WTC11 (cell line): Measurements from ENCODE around the gene JADE3. TPM values are rescaled to one million over a fixed set of nuclear protein-coding genes. Genes with fewer than 3 reads are reported as not detected.

ENCODE experiments used
- ATAC-seq: fragments of 200-7000 bp; cut with Tn5 transposase; 2 replicates; pipeline ENCODE4 v1.10.0; 2021; ENCODE audit warnings: mild to moderate bottlenecking, moderate library complexity
- CTCF ChIA-PET: fragments of 300-600 bp; sonication (Branson Sonifier 250); formaldehyde crosslinking; loops from one replicate; lab custom pipeline; 2021; ENCODE audit warnings: antibody characterized with exemption; lab: Charles Lee
- POLR2A ChIA-PET: fragments of 350-600 bp; sonication (Branson Sonifier 250); formaldehyde crosslinking; loops from one replicate; lab custom pipeline; 2021; ENCODE audit warnings: antibody characterized with exemption; lab: Charles Lee
- DNase-seq: peaks from one replicate; pipeline ENCODE4 v3.0.0; 2021; ENCODE audit warnings: low spot score
- H3K27ac Mint-ChIP-seq: 2 replicates; pipeline ENCODE4 v1.8.0; 2021; ENCODE audit warnings: mixed read lengths
- H3K27me3 Mint-ChIP-seq: 2 replicates; pipeline ENCODE4 v1.8.0; 2021; ENCODE audit warnings: low read depth, mild to moderate bottlenecking, moderate library complexity, mixed read lengths
- H3K36me3 Mint-ChIP-seq: 2 replicates; pipeline ENCODE4 v1.8.0; 2021; ENCODE audit warnings: mixed read lengths
- H3K4me1 Mint-ChIP-seq: 2 replicates; pipeline ENCODE4 v1.8.0; 2022; ENCODE audit warnings: mixed read lengths
- H3K4me3 Mint-ChIP-seq: 2 replicates; pipeline ENCODE4 v1.8.0; 2021; ENCODE audit warnings: mild to moderate bottlenecking, moderate library complexity, mixed read lengths
- H3K9me3 Mint-ChIP-seq: 2 replicates; pipeline ENCODE4 v1.8.0; 2021; ENCODE audit warnings: mixed read lengths
- AR ChIP-seq: fragments of 250-450 bp; sonication (Bioruptor Pico); IDR thresholded peaks from 2 replicates; pipeline ENCODE4 v1.9.0; 2021; ENCODE audit warnings: mild to moderate bottlenecking
- ATF3 ChIP-seq: sonication (generic); formaldehyde crosslinking; conservative IDR thresholded peaks from 2 replicates; pipeline ENCODE4 v1.8.1; 2022; ENCODE audit warnings: mild to moderate bottlenecking, missing genetic modification reagents
- E2F1 ChIP-seq: sonication (generic); formaldehyde crosslinking; IDR thresholded peaks from 2 replicates; pipeline ENCODE4 v1.8.0; 2022; ENCODE audit warnings: mild to moderate bottlenecking, missing genetic modification reagents
- ERG ChIP-seq: fragments of 250-450 bp; sonication (Bioruptor Pico); IDR thresholded peaks from 2 replicates; pipeline ENCODE4 v1.8.0; 2021; ENCODE audit warnings: mild to moderate bottlenecking
- ESRRA ChIP-seq: sonication (generic); formaldehyde crosslinking; IDR thresholded peaks from 2 replicates; pipeline ENCODE4 v1.8.1; 2022; ENCODE audit warnings: mild to moderate bottlenecking, missing genetic modification reagents, borderline replicate concordance
- IRF1 ChIP-seq: sonication (generic); formaldehyde crosslinking; IDR thresholded peaks from 2 replicates; pipeline ENCODE4 v1.8.0; 2023; ENCODE audit warnings: missing genetic modification reagents
- IRF2 ChIP-seq: sonication (generic); formaldehyde crosslinking; IDR thresholded peaks from 2 replicates; pipeline ENCODE4 v1.8.0; 2022; ENCODE audit warnings: low read depth, missing genetic modification reagents, borderline replicate concordance
- KAT7 ChIP-seq: sonication (generic); formaldehyde crosslinking; IDR thresholded peaks from 2 replicates; pipeline ENCODE4 v1.8.1; 2023; ENCODE audit warnings: missing genetic modification reagents, mild to moderate bottlenecking, borderline replicate concordance
- MYBL2 ChIP-seq: sonication (generic); formaldehyde crosslinking; IDR thresholded peaks from 2 replicates; pipeline ENCODE4 v1.8.1; 2023; ENCODE audit warnings: mild to moderate bottlenecking, moderate library complexity, missing genetic modification reagents
- NR3C1 ChIP-seq: sonication (generic); formaldehyde crosslinking; conservative IDR thresholded peaks from 2 replicates; pipeline ENCODE4 v1.8.1; 2023; ENCODE audit warnings: low read depth, mild to moderate bottlenecking, missing genetic modification reagents
- SMAD3 ChIP-seq: sonication (generic); formaldehyde crosslinking; IDR thresholded peaks from 2 replicates; pipeline ENCODE4 v1.8.0; 2022; ENCODE audit warnings: missing genetic modification reagents, mild to moderate bottlenecking, borderline replicate concordance
- SOX15 ChIP-seq: fragments of 250-450 bp; sonication (Bioruptor Pico); IDR thresholded peaks from 2 replicates; pipeline ENCODE4 v1.9.0; 2021; ENCODE audit warnings: mild to moderate bottlenecking
- TP53 ChIP-seq: sonication (generic); formaldehyde crosslinking; IDR thresholded peaks from 2 replicates; pipeline ENCODE4 v1.8.1; 2023; ENCODE audit warnings: mild to moderate bottlenecking, missing genetic modification reagents
- ZNF219 ChIP-seq: sonication (generic); formaldehyde crosslinking; IDR thresholded peaks from 2 replicates; pipeline ENCODE4 v1.8.0; 2023; ENCODE audit warnings: missing genetic modification reagents, mild to moderate bottlenecking, borderline replicate concordance
- ZNF317 ChIP-seq: sonication (generic); formaldehyde crosslinking; IDR thresholded peaks from 2 replicates; pipeline ENCODE4 v1.8.1; 2023; ENCODE audit warnings: low read depth, mild to moderate bottlenecking, moderate library complexity, missing genetic modification reagents, borderline replicate concordance
- ZNF396 ChIP-seq: fragments of 250-450 bp; sonication (Bioruptor Pico); IDR thresholded peaks from 2 replicates; pipeline ENCODE4 v1.8.0; 2021; ENCODE audit warnings: mild to moderate bottlenecking, moderate library complexity, borderline replicate concordance
- ZNF425 ChIP-seq: fragments of 250-450 bp; sonication (Bioruptor Pico); conservative IDR thresholded peaks from 2 replicates; pipeline ENCODE4 v1.9.0; 2021; ENCODE audit warnings: mild to moderate bottlenecking
- ZNF671 ChIP-seq: fragments of 250-450 bp; sonication (Bioruptor Pico); IDR thresholded peaks from 2 replicates; pipeline ENCODE4 v1.8.0; 2021; ENCODE audit warnings: mild to moderate bottlenecking
- total RNA-seq: library from RNA; stranded (reverse); gene quantifications from 3 replicates; pipeline ENCODE4 v1.2.3, GENCODE V29; 2021

The JADE3 gene
- total RNA-seq, 1 experiment from 2014 or later: 19.2 TPM

- no peak for TF ChIP-seq ZNF317 (CRISPR knock-in tag)
- TF ChIP-seq E2F1 (CRISPR knock-in tag): no peak
- no peak for TF ChIP-seq KAT7 (CRISPR knock-in tag)
- TF ChIP-seq ZNF396 (CRISPR knock-in tag): no peak
- TF ChIP-seq ERG (CRISPR knock-in tag): no peak
- no peak for TF ChIP-seq IRF1 (CRISPR knock-in tag)
- TF ChIP-seq MYBL2 (CRISPR knock-in tag): no peak
Measured at GRCh38 chrX:46866726-46867125, 45.5 kb upstream of the JADE3 start (continued).

- DNase-seq (no peak), ATAC-seq (no peak)
- Mint-ChIP-seq H3K27ac (no peak overlapping the region), H3K4me1 (peaks cover 19% of the 10 kb centered on the region), H3K4me3 (no peak overlapping the region), H3K27me3 (no peaks in the 10 kb centered on the region), H3K9me3 (no peaks in the 10 kb centered on the region), H3K36me3 (peaks cover 3% of the 10 kb centered on the region)
- CTCF ChIA-PET: no interaction called here
- POLR2A ChIA-PET: no interaction called here
- no peak for TF ChIP-seq MYBL2 (CRISPR knock-in tag)
- TF ChIP-seq ATF3 (CRISPR knock-in tag): no peak
- TF ChIP-seq TP53 (CRISPR knock-in tag): no peak
- no peak for TF ChIP-seq KAT7 (CRISPR knock-in tag)
- no peak for TF ChIP-seq SOX15
- TF ChIP-seq AR: no peak
- TF ChIP-seq ZNF219 (CRISPR knock-in tag): no peak
- TF ChIP-seq ZNF671 (CRISPR knock-in tag): no peak
- no peak for TF ChIP-seq ZNF425
- TF ChIP-seq IRF2: no peak
- no peak for TF ChIP-seq SMAD3
- no peak for TF ChIP-seq ESRRA (CRISPR knock-in tag)
- TF ChIP-seq NR3C1: no peak
Measured at GRCh38 chrX:46873746-46874145, 38.5 kb upstream of the JADE3 start.
